GM13977 (cell line): ENCODE results near the gene TMEM253.

Experiments
- DNase-seq: peaks from one replicate; pipeline ENCODE4 v3.0.0; 2012; ENCODE audit warnings: low spot score
- CTCF ChIP-seq: IDR thresholded peaks from 2 replicates; pipeline ENCODE4 v1.5.1; 2012; ENCODE audit warnings: mild to moderate bottlenecking, control low read depth; ENCODE audit not compliant: insufficient read depth; ENCODE audit errors: extremely low read depth, missing control alignments
- in situ Hi-C: fragments of 300-500 bp; cut with MboI; formaldehyde crosslinking; loops from one replicate; pipeline ENCODE4 v1.12.0; 2022; ENCODE audit warnings: low sequenced_read_pairs, low pct_unique_long_range_greater_than_20kb, mixed read lengths, inconsistent platforms; ENCODE audit not compliant: unreplicated experiment

The TMEM253 gene

GRCh38 chr14:21084998-21085853 lies 15.6 kb upstream of the TMEM253 start:
- in situ Hi-C loops = no loop called here
- TF ChIP-seq CTCF = no peak
- DNase-seq = no peak

GRCh38 chr14:21086908-21087293 lies 14.0 kb upstream of the TMEM253 start:
- TF ChIP-seq CTCF = no peak
- in situ Hi-C loops = no loop called here
- DNase-seq = no peak

GRCh38 chr14:21087294-21088091 lies 13.4 kb upstream of the TMEM253 start:
- no peak for TF ChIP-seq CTCF
- in situ Hi-C loops = no loop called here
- DNase-seq = no peak

GRCh38 chr14:21088687-21089086 lies 12.2 kb upstream of the TMEM253 start:
- DNase-seq = no peak
- in situ Hi-C loops = no loop called here
- no peak for TF ChIP-seq CTCF

- in situ Hi-C loops = no loop called here
- no peak for DNase-seq
- TF ChIP-seq CTCF = no peak
These were observed 11.6 kb upstream of the TMEM253 start for GRCh38 chr14:21089271-21089670.

- TF ChIP-seq CTCF = no peak
- no peak for DNase-seq
- in situ Hi-C loops = no loop called here
These were observed 11.0 kb upstream of the TMEM253 start for GRCh38 chr14:21089877-21090193.
